GM18873 (cell line): ENCODE data around the gene RGP1.

Experiments
- ATAC-seq: cut with Tn5 transposase; IDR thresholded peaks from one replicate; pipeline ENCODE4 v1.9.1; 2021; ENCODE audit warnings: mild to moderate bottlenecking, moderate library complexity, moderate number of reproducible peaks; ENCODE audit not compliant: unreplicated experiment, low FRiP score

The RGP1 gene

GRCh38 chr9:35766997-35767396 lies 17.9 kb downstream of the RGP1 start:
- no peak for ATAC-seq

DNA sequence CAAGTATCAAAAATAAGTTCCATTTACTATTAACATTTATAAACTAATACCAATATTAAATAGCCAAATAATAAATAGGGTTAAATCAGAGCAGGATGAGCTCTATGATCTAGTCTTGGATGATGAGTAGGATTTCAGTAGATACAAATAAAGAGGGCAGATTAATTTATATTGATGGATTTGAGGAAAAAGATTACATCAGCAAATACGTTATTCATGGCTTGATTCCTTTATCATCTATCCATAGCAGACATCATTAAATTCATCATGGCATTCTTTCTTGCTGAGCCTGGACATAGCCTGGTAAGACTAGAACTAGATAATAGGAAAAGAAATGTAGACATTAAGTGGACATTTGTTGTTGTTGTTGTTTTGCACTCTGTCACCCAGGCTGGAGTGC lies 18.4 kb downstream of the RGP1 start:
- no peak for ATAC-seq

GRCh38 chr9:35769763-35770162 lies 20.7 kb downstream of the RGP1 start:
- ATAC-seq, result no peak

GRCh38 chr9:35771075-35771433 lies 22.0 kb downstream of the RGP1 start:
- no peak for ATAC-seq

DNA sequence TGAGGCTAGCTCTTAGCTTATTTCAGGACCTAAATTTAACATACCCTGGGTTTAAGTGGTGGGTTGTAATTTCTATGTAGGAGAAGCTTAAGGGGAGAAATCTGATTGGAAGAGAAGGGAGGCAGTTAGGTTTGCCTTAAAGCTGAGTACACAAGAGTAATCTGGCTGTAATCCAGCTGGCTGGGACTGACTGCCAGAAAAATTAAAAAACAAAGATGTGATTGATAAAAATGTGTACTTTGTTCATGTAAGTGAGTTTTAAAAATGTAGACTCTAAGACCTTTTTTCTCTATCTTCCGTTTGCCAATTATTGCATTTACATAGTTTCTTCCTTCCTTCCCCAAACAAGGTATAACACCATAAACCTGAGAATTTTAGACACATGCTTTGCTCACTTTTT lies 22.4 kb downstream of the RGP1 start:
- no peak for ATAC-seq

DNA sequence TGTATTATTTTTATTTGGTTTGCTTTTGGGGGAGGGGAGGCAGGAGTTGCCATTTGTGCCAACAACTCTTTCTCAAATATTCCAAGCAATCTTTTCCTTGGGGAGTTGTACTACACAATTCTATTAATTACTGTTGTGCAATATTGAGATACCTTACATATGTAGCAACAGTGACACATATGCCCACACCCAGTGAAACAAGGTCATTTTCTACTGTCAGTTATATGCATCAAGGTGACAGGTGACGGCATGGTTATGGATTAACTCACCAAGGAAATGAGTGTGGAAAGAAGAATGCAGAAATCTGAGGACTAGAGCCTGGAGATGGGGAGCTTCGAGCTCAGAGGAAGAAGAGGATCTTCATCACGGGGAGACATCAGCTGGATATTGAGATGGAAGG lies 22.9 kb downstream of the RGP1 start:
- no peak for ATAC-seq

DNA sequence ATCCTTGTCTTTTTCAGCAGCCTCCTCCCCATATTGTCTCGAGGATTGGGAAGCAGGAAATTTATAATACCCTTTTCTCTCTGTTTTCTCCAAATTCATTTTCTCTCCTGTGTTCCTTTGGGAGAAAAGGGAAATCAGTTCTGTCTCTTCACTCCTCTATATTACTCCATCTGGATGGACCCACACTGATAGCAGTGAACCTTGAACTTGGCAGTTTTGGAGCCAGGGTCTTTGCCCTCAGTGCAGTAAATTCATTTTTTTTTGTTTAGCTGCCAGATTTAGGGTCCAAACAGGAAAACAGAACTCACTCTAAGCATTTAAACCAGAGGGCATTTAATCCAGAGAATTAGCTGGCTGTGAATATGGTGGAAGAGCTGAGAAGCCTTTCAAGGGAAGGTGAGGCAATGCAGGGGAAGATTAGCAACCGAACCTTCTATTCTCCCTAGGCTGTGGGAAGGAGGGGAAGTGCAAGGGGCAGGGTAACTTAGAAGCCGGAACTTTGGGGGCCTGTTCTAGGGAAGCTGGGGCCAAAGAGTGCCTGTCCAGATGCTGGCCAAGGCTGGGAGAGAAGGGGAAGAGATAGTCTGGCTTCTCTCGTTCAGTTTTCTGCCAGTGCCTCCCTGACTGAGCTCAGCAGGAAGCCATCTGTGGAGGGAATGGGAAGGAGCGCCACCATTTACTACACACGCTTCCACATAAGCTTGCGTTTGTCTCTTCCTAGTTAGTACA lies 26.0 kb downstream of the RGP1 start:
- no peak for ATAC-seq

GRCh38 chr9:35776018-35776417 lies 26.9 kb downstream of the RGP1 start:
- ATAC-seq, result no peak

DNA sequence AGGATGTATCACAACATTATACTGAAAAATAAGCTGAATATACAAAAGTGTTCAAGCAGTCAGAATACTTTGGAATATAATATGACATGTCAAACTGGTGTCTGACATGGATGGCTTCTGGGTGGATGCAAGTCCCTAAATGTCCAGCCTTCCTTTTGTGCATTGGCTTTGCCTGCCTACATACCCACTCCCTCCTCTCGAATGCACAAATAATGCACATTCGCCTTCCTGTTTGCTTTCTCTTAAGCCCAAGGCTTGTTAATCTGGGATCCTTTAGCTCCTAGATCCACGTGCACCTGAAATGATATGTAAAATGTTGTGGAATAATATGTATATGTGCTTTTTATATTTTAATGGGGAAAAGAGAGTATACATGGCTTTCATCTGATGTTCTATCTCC lies 29.4 kb downstream of the RGP1 start:
- ATAC-seq, result no peak

- ATAC-seq, result no peak
Measured at GRCh38 chr9:35781066-35781465, 32.0 kb downstream of the RGP1 start.

- ATAC-seq, result no peak
Measured at GRCh38 chr9:35783418-35783817, 34.3 kb downstream of the RGP1 start.

DNA sequence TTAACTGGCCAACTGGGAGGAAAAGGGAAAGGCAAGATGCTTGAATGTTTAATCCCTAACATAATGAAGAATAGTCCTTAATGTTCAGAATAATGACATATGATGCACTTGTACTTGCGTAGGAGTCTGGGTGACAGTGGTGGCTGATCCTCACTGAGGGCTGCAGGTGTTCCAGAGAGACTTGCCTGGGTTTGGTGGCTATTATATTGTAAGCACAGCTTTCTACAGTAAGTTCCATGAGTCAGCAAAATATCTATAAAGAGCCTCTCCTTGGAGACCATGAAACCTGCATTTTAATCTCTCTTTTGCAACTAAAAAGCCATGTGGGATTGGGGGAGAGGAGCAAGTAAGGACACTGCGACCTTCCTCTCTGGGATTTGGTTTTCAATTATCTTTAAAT lies 40.5 kb downstream of the RGP1 start:
- no peak for ATAC-seq

GRCh38 chr9:35790025-35790384 lies 40.9 kb downstream of the RGP1 start:
- no peak for ATAC-seq

DNA sequence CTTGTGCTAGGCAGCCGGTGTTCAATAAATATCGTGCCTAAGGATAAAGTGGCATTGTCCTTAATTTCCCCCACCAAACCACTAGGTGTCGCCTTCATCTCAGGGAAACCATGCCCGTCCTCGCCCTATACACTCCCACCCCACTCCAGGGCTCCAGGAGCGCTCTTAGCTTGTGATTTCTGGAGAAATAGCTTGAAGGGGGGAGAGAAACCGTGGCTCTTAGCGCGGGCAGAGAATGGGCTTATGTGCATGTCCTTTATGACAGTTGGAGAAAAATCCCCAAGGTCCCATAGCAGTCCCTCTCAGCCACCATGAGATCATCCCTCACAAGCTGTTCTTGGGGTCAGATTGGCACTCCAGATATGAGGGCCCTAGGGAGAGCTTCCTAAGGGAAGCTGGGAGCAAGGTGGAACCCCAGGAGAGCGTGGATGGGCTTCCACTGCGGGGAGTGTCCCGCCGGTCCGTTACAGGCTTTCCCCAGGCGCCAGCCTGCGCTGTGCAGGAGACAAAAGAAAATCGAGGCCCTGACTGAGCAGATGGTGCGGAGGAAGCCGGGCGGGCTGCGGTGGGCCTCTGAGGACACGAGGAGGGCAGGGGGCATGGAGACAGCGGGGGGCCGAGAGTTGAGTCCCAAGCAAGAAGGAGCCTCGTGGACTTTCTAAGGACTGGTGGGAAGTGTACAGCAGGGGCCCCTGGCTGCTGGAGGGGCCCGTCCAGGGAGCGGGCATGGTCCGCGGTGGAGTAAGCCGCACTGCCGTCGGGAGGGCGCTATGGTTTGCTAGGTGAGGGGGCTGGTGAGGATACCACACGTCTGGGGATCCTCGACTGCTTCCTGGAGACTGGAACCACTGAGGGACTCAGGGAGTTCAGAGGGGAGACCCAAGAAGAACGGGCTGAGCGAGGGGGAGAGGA lies 41.6 kb downstream of the RGP1 start:
- no peak for ATAC-seq

DNA sequence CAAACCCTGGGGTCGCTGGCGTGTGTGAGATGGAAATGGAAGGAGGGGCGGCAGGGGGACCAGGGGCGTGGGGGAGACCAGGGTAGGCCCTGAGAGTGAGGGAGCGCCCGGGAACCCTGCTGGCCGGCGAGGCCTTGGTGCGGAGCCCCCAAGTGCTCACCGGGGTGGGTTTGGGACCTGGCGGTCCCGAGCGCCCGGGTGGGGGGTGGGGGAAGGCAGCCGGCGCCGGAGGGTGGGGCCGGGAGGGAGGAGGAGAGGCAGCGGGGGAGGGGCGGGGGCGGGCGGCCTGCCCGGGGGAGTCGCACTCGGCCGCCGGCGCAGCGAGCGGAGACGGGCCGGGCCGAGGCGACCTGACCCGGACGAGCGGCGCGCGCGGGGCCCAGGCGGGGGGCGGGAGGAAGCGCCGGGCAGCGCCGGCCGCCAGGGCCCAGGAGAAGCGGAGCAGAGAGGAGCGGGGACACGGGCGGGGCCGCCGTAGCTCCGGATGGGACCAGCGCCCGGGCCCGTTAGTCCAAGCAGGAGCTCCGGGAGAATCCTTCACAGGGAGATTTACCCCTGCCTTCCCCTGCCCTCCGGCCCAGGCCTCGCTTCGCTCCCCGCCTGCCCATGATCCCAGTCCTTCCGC lies 42.3 kb downstream of the RGP1 start, which contains the start of gene NPR2:
NPR2 (plus strand) TSS at position 295 of the 625 bp plus-strand sequence. CDS start 818 bp downstream, outside the sequence.
- no peak for ATAC-seq

- ATAC-seq, result no peak
Measured at GRCh38 chr9:35792024-35792813, 43.1 kb downstream of the RGP1 start.

GRCh38 chr9:35792826-35793225 lies 43.7 kb downstream of the RGP1 start:
- ATAC-seq, result no peak

- ATAC-seq, result no peak
Measured at GRCh38 chr9:35793461-35793860, 44.4 kb downstream of the RGP1 start.

DNA sequence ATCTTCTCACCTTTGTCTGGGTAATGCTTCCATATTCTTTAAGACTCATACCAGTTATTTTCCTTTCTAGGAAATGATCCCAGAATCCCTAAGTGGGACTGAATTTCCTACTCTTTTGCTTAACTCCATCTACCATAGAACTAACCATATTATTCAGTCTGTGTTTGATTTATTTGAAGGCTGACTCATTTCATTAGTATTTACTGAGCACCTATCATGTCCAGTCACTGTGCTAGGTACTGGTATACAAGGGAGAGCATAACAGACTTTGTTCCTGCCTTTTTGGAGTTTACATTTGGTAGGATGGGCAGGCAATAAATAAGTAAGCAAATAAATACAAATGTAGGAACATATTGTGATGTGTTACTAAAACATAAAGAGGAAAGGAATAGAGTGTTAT lies 46.6 kb downstream of the RGP1 start:
- ATAC-seq, result no peak

DNA sequence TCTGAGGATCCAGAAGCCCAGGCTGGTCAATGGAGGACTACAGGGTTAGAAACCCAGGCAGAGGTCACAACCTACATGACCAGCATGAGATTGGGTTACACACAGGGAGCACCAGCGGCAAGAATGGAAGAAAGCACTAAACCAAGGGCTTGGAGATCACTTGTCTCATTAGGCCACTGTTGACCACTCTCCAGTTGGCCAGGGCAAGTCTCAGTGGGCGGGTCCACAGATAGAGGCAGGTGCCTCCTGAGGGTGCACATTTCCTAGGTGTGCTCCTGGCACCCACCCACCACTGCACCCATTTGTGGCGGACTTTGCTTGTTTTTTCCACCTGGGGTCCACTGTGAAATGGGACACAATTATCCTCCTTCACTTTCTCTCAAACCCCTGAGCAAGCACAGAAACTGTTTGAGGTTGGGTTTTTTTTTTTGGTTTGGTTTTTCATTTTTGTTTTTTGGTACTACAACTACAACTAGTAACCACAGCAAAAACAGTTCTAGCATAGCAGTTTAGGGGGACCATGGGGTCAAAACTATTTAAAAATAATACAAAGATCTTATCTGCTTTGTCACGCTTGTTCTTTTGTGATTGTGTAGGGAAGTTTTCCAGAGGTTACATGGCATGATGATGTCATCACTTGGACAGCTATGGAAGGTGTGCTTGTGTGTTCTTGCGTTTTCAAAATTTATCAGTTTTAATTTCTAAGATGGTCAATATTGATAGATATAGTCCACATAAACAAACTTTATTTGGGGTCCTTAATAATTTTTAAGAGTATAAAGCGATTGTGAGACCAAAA lies 48.4 kb downstream of the RGP1 start:
- ATAC-seq, result no peak
